GM19238 (cell line): Measurements from ENCODE around the gene KCNH8.

Source experiments
- DNase-seq: peaks from one replicate; pipeline ENCODE4 v3.0.0; 2011; ENCODE audit warnings: low spot score; ENCODE audit not compliant: insufficient read length

The KCNH8 gene

GRCh38 chr3:19363071-19363470 is 214.8 kb downstream of the KCNH8 start:
- no peak for DNase-seq

- no peak for DNase-seq
These were observed 215.8 kb downstream of the KCNH8 start for GRCh38 chr3:19364148-19364547.

GRCh38 chr3:19365471-19365870 is 217.2 kb downstream of the KCNH8 start:
- no peak for DNase-seq

GRCh38 chr3:19384868-19385267 is 236.6 kb downstream of the KCNH8 start:
- DNase-seq, result no peak

GRCh38 chr3:19392150-19392549 is 243.8 kb downstream of the KCNH8 start:
- no peak for DNase-seq

GRCh38 chr3:19394946-19395345 is 246.6 kb downstream of the KCNH8 start:
- DNase-seq, result no peak

GRCh38 chr3:19396726-19397125 is 248.4 kb downstream of the KCNH8 start:
- DNase-seq, result no peak

GRCh38 chr3:19399356-19399755 is 251.0 kb downstream of the KCNH8 start:
- DNase-seq, result no peak

- no peak for DNase-seq
These were observed 251.5 kb downstream of the KCNH8 start for GRCh38 chr3:19399836-19400235.

GRCh38 chr3:19420159-19420558 is 271.8 kb downstream of the KCNH8 start:
- DNase-seq, result no peak

- DNase-seq, result no peak
These were observed 277.5 kb downstream of the KCNH8 start for GRCh38 chr3:19425825-19426224.

GRCh38 chr3:19427422-19428149 is 279.3 kb downstream of the KCNH8 start:
- no peak for DNase-seq

- DNase-seq, result no peak
These were observed 280.4 kb downstream of the KCNH8 start for GRCh38 chr3:19428729-19429128.

- no peak for DNase-seq
These were observed 284.4 kb downstream of the KCNH8 start for GRCh38 chr3:19432669-19433068.

GRCh38 chr3:19436746-19437145 is 288.4 kb downstream of the KCNH8 start:
- no peak for DNase-seq

- no peak for DNase-seq
These were observed 291.6 kb downstream of the KCNH8 start for GRCh38 chr3:19439944-19440343.

- DNase-seq, result no peak
These were observed 297.8 kb downstream of the KCNH8 start for GRCh38 chr3:19446138-19446537.

- DNase-seq, result no peak
These were observed 298.4 kb downstream of the KCNH8 start for GRCh38 chr3:19446687-19447086.

GRCh38 chr3:19455546-19455945 is 307.2 kb downstream of the KCNH8 start:
- DNase-seq, result no peak

- no peak for DNase-seq
These were observed 308.4 kb downstream of the KCNH8 start for GRCh38 chr3:19456738-19457137.

GRCh38 chr3:19457449-19457848 is 309.1 kb downstream of the KCNH8 start:
- no peak for DNase-seq

- no peak for DNase-seq
These were observed 319.5 kb downstream of the KCNH8 start for GRCh38 chr3:19467761-19468160.

- no peak for DNase-seq
These were observed 322.8 kb downstream of the KCNH8 start for GRCh38 chr3:19471138-19471537.
